Muscle layer of duodenum (tissue), 2 donors: ENCODE measurements around the gene HERC5.

Experiments
- H3K27ac ChIP-seq: one replicate; pipeline ENCODE4 v1.7.0; 2013; ENCODE audit warnings: mild to moderate bottlenecking, low read length
- H3K27me3 ChIP-seq: one replicate; pipeline ENCODE4 v1.7.0; 2013; ENCODE audit warnings: low read depth, mild to moderate bottlenecking, control low read depth, low read length
- H3K36me3 ChIP-seq, 2 donors: one replicate each; pipeline ENCODE4 v1.7.0; 2013; ENCODE audit warnings: low read length in 2 of 2, control low read depth in 1 of 2, mild to moderate bottlenecking in 1 of 2; ENCODE audit not compliant: insufficient read depth in 2 of 2, control insufficient read depth in 1 of 2
- H3K4me1 ChIP-seq, 2 donors: one replicate each; pipeline ENCODE4 v1.7.0; 2013; ENCODE audit warnings: low read length in 2 of 2, mild to moderate bottlenecking in 2 of 2, control low read depth in 1 of 2, moderate library complexity in 1 of 2; ENCODE audit not compliant: insufficient read depth in 2 of 2, control insufficient read depth in 1 of 2
- H3K4me3 ChIP-seq, 2 donors: one replicate each; pipeline ENCODE4 v1.7.0; 2013; ENCODE audit warnings: low read length in 2 of 2, low read depth in 1 of 2, mild to moderate bottlenecking in 1 of 2
- H3K9me3 ChIP-seq, 2 donors: one replicate each; pipeline ENCODE4 v1.7.0; 2013; ENCODE audit warnings: low read length in 2 of 2, control low read depth in 1 of 2, mild to moderate bottlenecking in 1 of 2; ENCODE audit not compliant: control insufficient read depth in 1 of 2
- donor health status: healthy.

Gene HERC5

GRCh38 chr4:88456670-88457306, at the start of gene HERC5:
Gene HERC5 (plus strand): TSS chr4:88457119. CDS start chr4:88457270, 151 bp downstream.
- Histone ChIP-seq H3K9me3 (no peaks in the 10 kb centered on the region), H3K4me3 (peak within 1 kb of the TSS; percentile 69 to 87), H3K36me3 (no peaks in the 10 kb centered on the region), H3K27me3 (no peaks in the 10 kb centered on the region), H3K27ac (no peak within 1 kb of the TSS), H3K4me1 (no peaks in the 10 kb centered on the region)

GRCh38 chr4:88409206-88409605, 47.7 kb upstream of the HERC5 start:
- Histone ChIP-seq H3K9me3 (no peaks in the 10 kb centered on the region), H3K36me3 (peaks cover 13 to 15% of the 10 kb centered on the region in 2 donors), H3K27ac (no peak overlapping the region), H3K27me3 (no peaks in the 10 kb centered on the region), H3K4me1 (no peaks in the 10 kb centered on the region), H3K4me3 (no peak overlapping the region)

GRCh38 chr4:88409789-88410188, 47.1 kb upstream of the HERC5 start:
- Histone ChIP-seq H3K27me3 (no peaks in the 10 kb centered on the region), H3K27ac (no peak overlapping the region), H3K9me3 (no peaks in the 10 kb centered on the region), H3K36me3 (peaks cover 11 to 13% of the 10 kb centered on the region in 2 donors), H3K4me1 (no peaks in the 10 kb centered on the region), H3K4me3 (no peak overlapping the region)

- H3K4me3 ChIP-seq = no peak overlapping the region
Measured at GRCh38 chr4:88411491-88412096, 45.3 kb upstream of the HERC5 start.

GRCh38 chr4:88413801-88414200, 43.1 kb upstream of the HERC5 start:
- Histone ChIP-seq H3K9me3 (no peaks in the 10 kb centered on the region), H3K4me1 (no peaks in the 10 kb centered on the region), H3K36me3 (peaks cover 3 to 9% of the 10 kb centered on the region in 2 donors), H3K27me3 (no peaks in the 10 kb centered on the region), H3K27ac (no peak overlapping the region), H3K4me3 (no peak overlapping the region)

More at GRCh38 chr4:88411491-88412096, 45.3 kb upstream of the HERC5 start:
- no peaks in the 10 kb centered on the region for H3K27me3 ChIP-seq
- peaks cover 3 to 13% of the 10 kb centered on the region in 2 donors for H3K36me3 ChIP-seq
- no peaks in the 10 kb centered on the region for H3K4me1 ChIP-seq
- H3K9me3 ChIP-seq = no peaks in the 10 kb centered on the region
- no peak overlapping the region for H3K27ac ChIP-seq

- Histone ChIP-seq H3K9me3 (no peaks in the 10 kb centered on the region), H3K36me3 (peaks cover 3 to 8% of the 10 kb centered on the region in 2 donors), H3K27ac (no peak overlapping the region), H3K4me3 (no peak overlapping the region), H3K4me1 (no peaks in the 10 kb centered on the region), H3K27me3 (no peaks in the 10 kb centered on the region)
Measured at GRCh38 chr4:88414755-88415154, 42.2 kb upstream of the HERC5 start.

- H3K36me3 ChIP-seq = peaks cover 0 to 3% of the 10 kb centered on the region in 2 donors
Measured at GRCh38 chr4:88415982-88416381, 40.9 kb upstream of the HERC5 start.

GRCh38 chr4:88418411-88418810, 38.5 kb upstream of the HERC5 start:
- Histone ChIP-seq H3K4me3 (no peak overlapping the region), H3K9me3 (no peaks in the 10 kb centered on the region), H3K27ac (no peak overlapping the region), H3K27me3 (no peaks in the 10 kb centered on the region), H3K36me3 (no peaks in the 10 kb centered on the region), H3K4me1 (no peaks in the 10 kb centered on the region)

More at GRCh38 chr4:88415982-88416381, 40.9 kb upstream of the HERC5 start:
- Histone ChIP-seq H3K4me3 (no peak overlapping the region), H3K27me3 (no peaks in the 10 kb centered on the region), H3K4me1 (no peaks in the 10 kb centered on the region), H3K27ac (no peak overlapping the region), H3K9me3 (no peaks in the 10 kb centered on the region)

- Histone ChIP-seq H3K27me3 (no peaks in the 10 kb centered on the region), H3K36me3 (no peaks in the 10 kb centered on the region), H3K27ac (no peak overlapping the region), H3K4me3 (no peak overlapping the region), H3K4me1 (no peaks in the 10 kb centered on the region), H3K9me3 (no peaks in the 10 kb centered on the region)
Measured at GRCh38 chr4:88419874-88420273, 37.0 kb upstream of the HERC5 start.

GRCh38 chr4:88420844-88421243, 36.1 kb upstream of the HERC5 start:
- H3K36me3 ChIP-seq = no peaks in the 10 kb centered on the region
- no peaks in the 10 kb centered on the region for H3K27me3 ChIP-seq
- no peak overlapping the region for H3K27ac ChIP-seq
- no peaks in the 10 kb centered on the region for H3K9me3 ChIP-seq
- H3K4me1 ChIP-seq = no peaks in the 10 kb centered on the region
- no peak overlapping the region for H3K4me3 ChIP-seq

GRCh38 chr4:88422403-88422802, 34.5 kb upstream of the HERC5 start:
- H3K36me3 ChIP-seq = no peaks in the 10 kb centered on the region
- H3K4me3 ChIP-seq = no peak overlapping the region
- no peaks in the 10 kb centered on the region for H3K27me3 ChIP-seq
- no peak overlapping the region for H3K27ac ChIP-seq
- no peaks in the 10 kb centered on the region for H3K4me1 ChIP-seq
- H3K9me3 ChIP-seq = no peaks in the 10 kb centered on the region

GRCh38 chr4:88429401-88429800, 27.5 kb upstream of the HERC5 start:
- peaks cover 0 to 14% of the 10 kb centered on the region in 2 donors for H3K36me3 ChIP-seq
- H3K9me3 ChIP-seq = peaks cover 3 to 6% of the 10 kb centered on the region in 2 donors
- H3K4me3 ChIP-seq = no peak overlapping the region
- H3K27me3 ChIP-seq = no peaks in the 10 kb centered on the region
- no peaks in the 10 kb centered on the region for H3K4me1 ChIP-seq
- no peak overlapping the region for H3K27ac ChIP-seq
